ENCODE measurements around the gene TMEM134. TPM values are rescaled to one million over a fixed set of nuclear protein-coding genes. Genes with fewer than 3 reads are reported as not detected.
A peak's percentile ranks its signal among the peaks of the same experiment; 100 is the strongest.

The TMEM134 gene
- total RNA-seq, 2 experiments from 2014 or later, result 49.9 to 52.4 TPM

GRCh38 chr11:67470337-67471002 lies 1.4 kb upstream of the TMEM134 start:
- intact Hi-C loops (cut with DNase I, micrococcal nuclease), result no loop called here
- Histone ChIP-seq H3K4me3 (ENCODE audit: low read length) (no peak overlapping the region), H3K9me3 (ENCODE audit: control insufficient read depth in 1 of 2, insufficient read depth in 1 of 2, low read length in 2 of 2) (no peaks in the 10 kb centered on the region), H3K36me3 (ENCODE audit: insufficient read depth, low read length) (peaks cover 6% of the 10 kb centered on the region), H3K4me1 (ENCODE audit: insufficient read depth, low read length) (peaks cover 43% of the 10 kb centered on the region), H3K27me3 (ENCODE audit: control insufficient read depth in 1 of 2, insufficient read depth in 2 of 2, low read length in 2 of 2) (no peaks in the 10 kb centered on the region), H3K27ac (ENCODE audit: low read depth in 1 of 2, low read length in 2 of 2) (no peak overlapping the region)
- ChIA-PET POLR2A (interaction anchor here (2.7 to 8.5 kb wide), 4 partner anchors 14 to 69 kb away, joined by 24 to 131 read pairs (median 66); partner anchors contain the start of genes AIP, PPP1CA, PTPRCAP and TBC1D10C), CTCF (interaction anchor here (1.9 to 3.0 kb wide), 3 partner anchors 32 to 69 kb away, joined by 8 to 28 read pairs (median 11); partner anchors contain the start of genes PITPNM1 and PPP1CA)
- DNase-seq (no peak), ATAC-seq (ENCODE audit: poor library complexity) (no peak)
- Mint-ChIP-seq H3K27ac (peak overlapping the region; percentile 84), H3K27me3 (no peaks in the 10 kb centered on the region), H3K9me3 (no peaks in the 10 kb centered on the region), H3K4me1 (ENCODE audit: low read depth) (peaks cover 28% of the 10 kb centered on the region), H3K4me3 (peak overlapping the region; percentile 86), H3K36me3 (ENCODE audit: low read depth) (no peaks in the 10 kb centered on the region)
- no peak for TF ChIP-seq CTCF (IDR thresholded peaks at IDR 0.05)

- H3K9me3 ChIP-seq (ENCODE audit: control insufficient read depth in 1 of 2, insufficient read depth in 1 of 2, low read length in 2 of 2), result no peaks in the 10 kb centered on the region
- DNase-seq (no peak), ATAC-seq (ENCODE audit: poor library complexity) (no peak)
- Mint-ChIP-seq H3K4me3 (peak overlapping the region; percentile 86), H3K4me1 (ENCODE audit: low read depth) (peaks cover 39% of the 10 kb centered on the region), H3K9me3 (no peaks in the 10 kb centered on the region), H3K27ac (peak overlapping the region; percentile 84), H3K36me3 (ENCODE audit: low read depth) (no peaks in the 10 kb centered on the region), H3K27me3 (no peaks in the 10 kb centered on the region)
- no peak for TF ChIP-seq CTCF (IDR thresholded peaks at IDR 0.05)
- ChIA-PET POLR2A (interaction anchor here (0.8 to 8.5 kb wide), 14 partner anchors 15 to 117 kb away, joined by 3 to 131 read pairs (median 12); partner anchors contain the start of genes AIP, PITPNM1, PPP1CA and PTPRCAP), CTCF (interaction anchor here (0.7 to 3.0 kb wide), 11 partner anchors 11 to 118 kb away, joined by 3 to 28 read pairs (median 4); partner anchors contain the start of genes PITPNM1, PPP1CA, RAD9A and TBC1D10C)
- peak overlapping the region; percentile 66 to 77 for H3K27ac ChIP-seq (ENCODE audit: low read depth in 1 of 2, low read length in 2 of 2)
- peaks cover 52% of the 10 kb centered on the region for H3K4me1 ChIP-seq (ENCODE audit: insufficient read depth, low read length)
- no peaks in the 10 kb centered on the region for H3K27me3 ChIP-seq (ENCODE audit: control insufficient read depth in 1 of 2, insufficient read depth in 2 of 2, low read length in 2 of 2)
- intact Hi-C loops (cut with DNase I, micrococcal nuclease), result loop anchor here (1.0 to 5.0 kb wide), 10 partner anchors 13 to 78 kb away; partner anchors contain the start of genes CARNS1 (in 1 of the 2), PPP1CA (in 1 of the 2), PTPRCAP (in 1 of the 2) and RAD9A (in 1 of the 2)
- peaks cover 6% of the 10 kb centered on the region for H3K36me3 ChIP-seq (ENCODE audit: insufficient read depth, low read length)
- H3K4me3 ChIP-seq (ENCODE audit: low read length), result peak overlapping the region; percentile 83
Measured at GRCh38 chr11:67469508-67469811, 409 bp upstream of the TMEM134 start.

- H3K4me3 Mint-ChIP-seq, result peak overlapping the region; percentile 91
- H3K27me3 Mint-ChIP-seq, result no peaks in the 10 kb centered on the region
- POLR2A ChIA-PET, result interaction anchor here (0.5 to 8.5 kb wide), 22 partner anchors 9 to 229 kb away, joined by 3 to 131 read pairs (median 8); partner anchors contain the start of genes AIP, CDK2AP2, PITPNM1 and POLD4
- H3K4me3 ChIP-seq (ENCODE audit: low read length), result peak overlapping the region; percentile 83
- intact Hi-C loops (cut with DNase I, micrococcal nuclease), result loop anchor here (2.0 to 5.0 kb wide), 3 partner anchors 32 to 66 kb away; partner anchors contain the start of genes CARNS1 (in 1 of the 2) and PTPRCAP (in 1 of the 2)
- peak overlapping the region; percentile 50 to 81 for H3K27ac ChIP-seq (ENCODE audit: low read depth in 1 of 2, low read length in 2 of 2)
- DNase-seq (peak in 2 of 14 experiments; percentile 33 to 41), ATAC-seq (ENCODE audit: poor library complexity) (no peak)
- no peaks in the 10 kb centered on the region for H3K9me3 ChIP-seq (ENCODE audit: control insufficient read depth in 1 of 2, insufficient read depth in 1 of 2, low read length in 2 of 2)
- peak overlapping the region; percentile 88 for H3K27ac Mint-ChIP-seq
- H3K4me1 Mint-ChIP-seq (ENCODE audit: low read depth), result peaks cover 43% of the 10 kb centered on the region
- H3K4me1 ChIP-seq (ENCODE audit: insufficient read depth, low read length), result peaks cover 61% of the 10 kb centered on the region
- no peaks in the 10 kb centered on the region for H3K36me3 Mint-ChIP-seq (ENCODE audit: low read depth)
- CTCF ChIA-PET, result interaction anchor here (0.7 to 3.0 kb wide), 14 partner anchors 10 to 117 kb away, joined by 3 to 28 read pairs (median 4); partner anchors contain the start of genes AIP, PITPNM1, PPP1CA and TBC1D10C
- H3K9me3 Mint-ChIP-seq, result no peaks in the 10 kb centered on the region
- peaks cover 6% of the 10 kb centered on the region for H3K36me3 ChIP-seq (ENCODE audit: insufficient read depth, low read length)
- no peak for TF ChIP-seq CTCF (IDR thresholded peaks at IDR 0.05)
- H3K27me3 ChIP-seq (ENCODE audit: control insufficient read depth in 1 of 2, insufficient read depth in 2 of 2, low read length in 2 of 2), result no peaks in the 10 kb centered on the region
Measured at GRCh38 chr11:67468456-67468758, 644 bp downstream of the TMEM134 start.

Measured in CD4-positive, alpha-beta T cell (primary cell).